ENCODE data around the gene MTMR3. TPM values are rescaled to one million over a fixed set of nuclear protein-coding genes. Genes with fewer than 3 reads are reported as not detected.

The MTMR3 gene
- total RNA-seq, 4 donors from 2014 or later: 17.2 to 77.8 (median 62.5) TPM

DNA sequence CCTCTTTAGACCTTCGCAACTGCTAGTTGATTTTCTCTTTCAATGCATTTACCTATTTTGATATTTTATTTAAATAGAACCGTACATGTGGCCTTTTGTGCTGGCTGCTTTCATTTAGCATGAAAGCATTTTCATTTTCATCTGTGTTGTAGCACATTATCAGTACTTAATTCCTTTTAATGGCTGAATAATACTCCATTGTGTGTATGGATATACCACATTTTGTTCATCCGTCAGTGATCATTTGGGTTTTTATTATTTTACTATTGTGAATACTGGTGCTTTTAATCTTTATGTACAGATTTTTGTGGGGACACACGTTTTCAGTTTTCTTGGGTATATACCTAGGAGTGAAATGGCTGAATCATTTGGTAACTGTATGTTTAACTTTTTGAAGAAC, 43.1 kb downstream of the MTMR3 start:
- H3K9me3 ChIP-seq: no peaks in the 10 kb centered on the region
- no peak overlapping the region for H3K4me3 ChIP-seq
- intact Hi-C loops (cut with DNase I; ENCODE audit: low total_unique reads): no loop called here
- DNase-seq: no peak
- TF ChIP-seq, protein P1, sequence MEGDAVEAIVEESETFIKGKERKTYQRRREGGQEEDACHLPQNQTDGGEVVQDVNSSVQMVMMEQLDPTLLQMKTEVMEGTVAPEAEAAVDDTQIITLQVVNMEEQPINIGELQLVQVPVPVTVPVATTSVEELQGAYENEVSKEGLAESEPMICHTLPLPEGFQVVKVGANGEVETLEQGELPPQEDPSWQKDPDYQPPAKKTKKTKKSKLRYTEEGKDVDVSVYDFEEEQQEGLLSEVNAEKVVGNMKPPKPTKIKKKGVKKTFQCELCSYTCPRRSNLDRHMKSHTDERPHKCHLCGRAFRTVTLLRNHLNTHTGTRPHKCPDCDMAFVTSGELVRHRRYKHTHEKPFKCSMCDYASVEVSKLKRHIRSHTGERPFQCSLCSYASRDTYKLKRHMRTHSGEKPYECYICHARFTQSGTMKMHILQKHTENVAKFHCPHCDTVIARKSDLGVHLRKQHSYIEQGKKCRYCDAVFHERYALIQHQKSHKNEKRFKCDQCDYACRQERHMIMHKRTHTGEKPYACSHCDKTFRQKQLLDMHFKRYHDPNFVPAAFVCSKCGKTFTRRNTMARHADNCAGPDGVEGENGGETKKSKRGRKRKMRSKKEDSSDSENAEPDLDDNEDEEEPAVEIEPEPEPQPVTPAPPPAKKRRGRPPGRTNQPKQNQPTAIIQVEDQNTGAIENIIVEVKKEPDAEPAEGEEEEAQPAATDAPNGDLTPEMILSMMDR (IDR thresholded peaks at IDR 0.05): no peak
- TF ChIP-seq POLR2A (IDR thresholded peaks at IDR 0.05): no peak
- H3K36me3 ChIP-seq: no peaks in the 10 kb centered on the region
- no peak overlapping the region for H3K27ac ChIP-seq
- H3K27me3 ChIP-seq: no peaks in the 10 kb centered on the region
- H3K4me1 ChIP-seq: no peaks in the 10 kb centered on the region

DNA sequence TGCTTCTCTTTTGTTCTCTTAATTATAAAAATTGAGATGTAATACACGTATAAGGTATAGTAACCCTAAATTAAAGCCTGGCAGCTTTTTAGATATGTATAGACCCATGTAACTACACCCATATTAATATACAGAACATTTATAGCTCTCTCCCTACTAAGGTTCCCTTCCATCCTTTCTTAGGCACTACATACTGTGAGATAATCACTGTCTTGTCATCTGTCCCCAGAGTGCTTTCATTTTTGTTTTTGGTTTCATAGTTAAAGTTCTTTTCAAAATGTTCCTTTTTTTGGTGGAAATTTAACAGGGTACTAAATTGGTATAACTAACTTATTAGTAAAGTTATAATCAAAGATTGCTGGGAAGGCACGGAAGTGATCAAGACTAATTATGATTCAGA, 49.2 kb downstream of the MTMR3 start:
- no peaks in the 10 kb centered on the region for H3K36me3 ChIP-seq
- H3K27me3 ChIP-seq: no peaks in the 10 kb centered on the region
- no peak for DNase-seq
- TF ChIP-seq, protein P1 (IDR thresholded peaks at IDR 0.05): no peak
- no peak for TF ChIP-seq POLR2A (IDR thresholded peaks at IDR 0.05)
- intact Hi-C loops (cut with DNase I; ENCODE audit: low total_unique reads): no loop called here
- no peak overlapping the region for H3K4me3 ChIP-seq
- H3K4me1 ChIP-seq: no peaks in the 10 kb centered on the region
- H3K9me3 ChIP-seq: no peaks in the 10 kb centered on the region
- H3K27ac ChIP-seq: no peak overlapping the region

- no peak for DNase-seq
- intact Hi-C loops (cut with DNase I; ENCODE audit: low total_unique reads): no loop called here
- Histone ChIP-seq H3K27ac (no peak overlapping the region), H3K4me3 (no peak overlapping the region), H3K36me3 (no peaks in the 10 kb centered on the region), H3K9me3 (no peaks in the 10 kb centered on the region), H3K4me1 (no peaks in the 10 kb centered on the region), H3K27me3 (no peaks in the 10 kb centered on the region)
- TF ChIP-seq, protein P1 (IDR thresholded peaks at IDR 0.05): no peak
- TF ChIP-seq POLR2A (IDR thresholded peaks at IDR 0.05): no peak
Measured at GRCh38 chr22:29933619-29934018, 50.6 kb downstream of the MTMR3 start.

DNA sequence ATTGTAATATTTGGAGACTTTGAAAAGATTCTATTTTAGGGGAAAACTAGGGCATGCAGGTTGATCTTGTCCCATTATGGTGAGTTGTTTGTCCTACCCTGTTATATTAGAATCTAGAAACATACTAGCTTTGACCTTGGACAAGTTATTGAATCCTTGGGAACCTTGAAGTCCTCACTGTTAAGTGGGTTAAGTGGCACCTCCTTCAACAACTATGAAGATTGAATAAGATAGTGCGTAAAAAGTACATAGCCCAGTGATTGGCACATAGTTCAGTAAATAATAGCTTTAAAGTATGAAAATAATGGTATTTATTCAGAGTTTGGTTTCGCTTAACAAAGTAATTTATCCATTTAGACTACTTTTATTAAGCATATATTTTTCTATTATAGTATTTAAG, 51.6 kb downstream of the MTMR3 start:
- no peaks in the 10 kb centered on the region for H3K4me1 ChIP-seq
- DNase-seq: no peak

GRCh38 chr22:29936186-29936585, 53.2 kb downstream of the MTMR3 start:
- no peak for TF ChIP-seq POLR2A (IDR thresholded peaks at IDR 0.05)
- TF ChIP-seq, protein P1 (IDR thresholded peaks at IDR 0.05): no peak
- H3K36me3 ChIP-seq: no peaks in the 10 kb centered on the region
- H3K4me3 ChIP-seq: no peak overlapping the region
- no peaks in the 10 kb centered on the region for H3K9me3 ChIP-seq
- no peak for DNase-seq
- intact Hi-C loops (cut with DNase I; ENCODE audit: low total_unique reads): no loop called here
- H3K27ac ChIP-seq: no peak overlapping the region
- H3K4me1 ChIP-seq: no peaks in the 10 kb centered on the region
- no peaks in the 10 kb centered on the region for H3K27me3 ChIP-seq

More for the DNA sequence above, 51.6 kb downstream of the MTMR3 start:
- TF ChIP-seq POLR2A (IDR thresholded peaks at IDR 0.05): no peak
- TF ChIP-seq, protein P1 (IDR thresholded peaks at IDR 0.05): no peak
- H3K9me3 ChIP-seq: no peaks in the 10 kb centered on the region
- H3K27ac ChIP-seq: no peak overlapping the region
- no peaks in the 10 kb centered on the region for H3K36me3 ChIP-seq
- no peak overlapping the region for H3K4me3 ChIP-seq
- no peaks in the 10 kb centered on the region for H3K27me3 ChIP-seq
- intact Hi-C loops (cut with DNase I; ENCODE audit: low total_unique reads): no loop called here
